8988T (cell line): ENCODE measurements around the gene R3HDM4.
A peak's percentile ranks its signal among the peaks of the same experiment; 100 is the strongest.

ENCODE experiments used
- DNase-seq: peaks from one replicate; pipeline ENCODE4 v3.0.0; 2011

The R3HDM4 gene

GRCh38 chr19:947090-947706 is 34.2 kb upstream of the R3HDM4 start:
- no peak for DNase-seq

- DNase-seq = no peak
Observed at GRCh38 chr19:945401-946252, 32.6 kb upstream of the R3HDM4 start.

- no peak for DNase-seq
Observed at GRCh38 chr19:944663-945241, 31.7 kb upstream of the R3HDM4 start.

GRCh38 chr19:944171-944567 is 31.1 kb upstream of the R3HDM4 start:
- no peak for DNase-seq

- DNase-seq = no peak
Observed at GRCh38 chr19:943551-944170, 30.6 kb upstream of the R3HDM4 start.

GRCh38 chr19:942133-942645 is 29.2 kb upstream of the R3HDM4 start:
- DNase-seq = no peak

- DNase-seq = no peak
Observed at GRCh38 chr19:941292-942132, 28.5 kb upstream of the R3HDM4 start.

GRCh38 chr19:940591-941291 is 27.7 kb upstream of the R3HDM4 start:
- DNase-seq = no peak

- no peak for DNase-seq
Observed at GRCh38 chr19:939922-940321, 26.9 kb upstream of the R3HDM4 start.

- no peak for DNase-seq
Observed at GRCh38 chr19:939439-939838, 26.4 kb upstream of the R3HDM4 start.

GRCh38 chr19:938233-938923 is 25.4 kb upstream of the R3HDM4 start:
- DNase-seq = no peak

GRCh38 chr19:937259-937694 is 24.3 kb upstream of the R3HDM4 start:
- no peak for DNase-seq

GRCh38 chr19:936175-936546 is 23.1 kb upstream of the R3HDM4 start:
- DNase-seq = no peak

GRCh38 chr19:934865-935479 is 22.0 kb upstream of the R3HDM4 start:
- DNase-seq = no peak

- peak; percentile 43 for DNase-seq
Observed at GRCh38 chr19:934197-934840, 21.3 kb upstream of the R3HDM4 start.

- DNase-seq = no peak
Observed at GRCh38 chr19:933553-933882, 20.5 kb upstream of the R3HDM4 start.

GRCh38 chr19:932648-933552 is 19.9 kb upstream of the R3HDM4 start:
- DNase-seq = peak; percentile 89

GRCh38 chr19:931860-932647 is 19.0 kb upstream of the R3HDM4 start:
- DNase-seq = peak; percentile 31
